ENCODE measurements around the gene WNT7B. TPM values are rescaled to one million over a fixed set of nuclear protein-coding genes. Genes with fewer than 3 reads are reported as not detected.

Gene WNT7B
- total and polyA plus RNA-seq, 10 of the 15 experiments (the other 5 are each of a cell fraction or from before 2014, with no cell fraction given), result 0.12 TPM; not detected in 9

- TF ChIP-seq CHD2 (IDR thresholded peaks at IDR 0.05; ENCODE audit: borderline replicate concordance, low read depth, low read length) (no peak), NBN (IDR thresholded peaks at IDR 0.05) (no peak), EZH2 (IDR thresholded peaks at IDR 0.05; ENCODE audit: borderline replicate concordance, control insufficient read depth, low read depth, low read length) (no peak)
These were observed 105.2 kb downstream of the WNT7B start (continued) for GRCh38 chr22:45871721-45872120.

Other genes starting within 250 kb of the WNT7B start
- gene PPARA, start 173.4 kb upstream of the WNT7B start, total RNA-seq (2014; rRNA removed), result 3.6 and 6.2 TPM in 2 replicates
- gene PPARA, start 173.4 kb upstream of the WNT7B start, total RNA-seq (2014; rRNA removed; fragmentation: Illumina TruSeq; extraction: Trizol), result 5.7 and 7.7 TPM in 2 replicates
- gene PPARA, start 173.4 kb upstream of the WNT7B start, total RNA-seq (2021), result 7.6 and 10.1 TPM in 2 replicates
- 10.4 TPM in 2 replicates for gene PPARA, start 173.4 kb upstream of the WNT7B start, polyA plus RNA-seq (2011; rRNA removed)
- gene PPARA, start 173.4 kb upstream of the WNT7B start, polyA plus RNA-seq (2014; fragmentation: Illumina TruSeq; extraction: Trizol), result 4.7 and 4.8 TPM in 2 replicates
- 1 to 10 TPM in 1 of 2 experiments, under 1 TPM in 1; 0.72 to 1.0 TPM for gene PPARA, start 173.4 kb upstream of the WNT7B start, polyA plus RNA-seq (2014; fragmentation: Nextera tagmentation; extraction: Ambion mirVana)
- 4.9 and 5.2 TPM in 2 replicates for gene PPARA, start 173.4 kb upstream of the WNT7B start, polyA plus RNA-seq (2014; rRNA removed)
- gene PPARA, start 173.4 kb upstream of the WNT7B start, polyA plus RNA-seq (2016; fragmentation: Nextera tagmentation; extraction: Ambion mirVana), result 1 to 10 TPM; 2.4 to 4.4 TPM